ENCODE results near the gene GPR39. TPM values are rescaled to one million over a fixed set of nuclear protein-coding genes. Genes with fewer than 3 reads are reported as not detected.

The GPR39 gene
- total RNA-seq, 4 donors from 2014 or later = 0.76 to 1.3 (median 1.2) TPM

GRCh38 chr2:132615329-132616085, 198.9 kb downstream of the GPR39 start:
- intact Hi-C loops (cut with DNase I) = no loop called here
- Histone ChIP-seq H3K4me3 (no peak overlapping the region), H3K9me3 (no peaks in the 10 kb centered on the region), H3K36me3 (no peaks in the 10 kb centered on the region), H3K4me1 (peaks cover 0 to 7% (median 0%) of the 10 kb centered on the region in 3 donors), H3K27me3 (no peaks in the 10 kb centered on the region), H3K27ac (no peak overlapping the region)
- TF ChIP-seq POLR2A (IDR thresholded peaks at IDR 0.05) (no peak), CTCF (IDR thresholded peaks at IDR 0.05) (no peak)
- 90 to 93% methylated on average over 5 of the region's 5 CpGs for WGBS, 2 donors
- DNase-seq = no peak

DNA sequence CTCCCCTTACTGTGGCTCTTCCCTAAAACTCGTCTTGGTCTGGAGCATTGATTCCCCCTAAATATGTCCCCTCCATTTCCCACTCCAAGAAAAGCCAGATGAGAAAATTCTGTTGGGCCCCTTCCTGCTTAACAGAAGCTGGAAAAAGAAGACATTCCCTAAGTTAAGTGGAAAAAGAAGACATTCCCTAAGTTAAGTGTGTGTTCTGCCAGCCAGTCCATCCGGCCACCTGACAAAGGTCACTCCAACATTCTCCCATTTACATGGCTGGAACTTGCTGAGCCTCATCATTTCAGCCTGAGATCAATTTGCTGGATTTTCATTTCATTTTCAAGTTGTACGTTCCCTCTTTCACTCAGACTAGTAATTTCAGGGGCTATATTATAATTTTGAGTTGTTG, 201.4 kb downstream of the GPR39 start:
- H3K36me3 ChIP-seq = no peaks in the 10 kb centered on the region
- TF ChIP-seq CTCF (IDR thresholded peaks at IDR 0.05) (no peak), POLR2A (IDR thresholded peaks at IDR 0.05) (no peak)
- H3K27ac ChIP-seq = no peak overlapping the region
- no peaks in the 10 kb centered on the region for H3K27me3 ChIP-seq
- intact Hi-C loops (cut with DNase I) = no loop called here
- DNase-seq = no peak
- no peak overlapping the region for H3K4me3 ChIP-seq
- peaks cover 0 to 32% (median 3%) of the 10 kb centered on the region in 3 donors for H3K4me1 ChIP-seq
- 71 to 77% methylated on average over 3 of the region's 3 CpGs for WGBS, 2 donors
- no peaks in the 10 kb centered on the region for H3K9me3 ChIP-seq

- intact Hi-C loops (cut with DNase I) = no loop called here
- WGBS, 2 donors = 85 to 90% methylated on average over 4 of the region's 7 CpGs
- TF ChIP-seq POLR2A (IDR thresholded peaks at IDR 0.05) = no peak
- TF ChIP-seq CTCF (IDR thresholded peaks at IDR 0.05) = no peak
- no peak overlapping the region for H3K27ac ChIP-seq
- no peaks in the 10 kb centered on the region for H3K9me3 ChIP-seq
- no peaks in the 10 kb centered on the region for H3K27me3 ChIP-seq
- no peak overlapping the region for H3K4me3 ChIP-seq
- no peaks in the 10 kb centered on the region for H3K36me3 ChIP-seq
- H3K4me1 ChIP-seq = peaks cover 0 to 40% (median 7%) of the 10 kb centered on the region in 3 donors
- DNase-seq = no peak
Observed at GRCh38 chr2:132618734-132619133, 202.1 kb downstream of the GPR39 start.

GRCh38 chr2:132620115-132620514, 203.5 kb downstream of the GPR39 start:
- Histone ChIP-seq H3K27me3 (no peaks in the 10 kb centered on the region), H3K4me3 (no peak overlapping the region), H3K9me3 (no peaks in the 10 kb centered on the region), H3K36me3 (no peaks in the 10 kb centered on the region), H3K27ac (no peak overlapping the region), H3K4me1 (peaks cover 0 to 42% (median 7%) of the 10 kb centered on the region in 3 donors)
- WGBS, 2 donors = no CpG with 5 or more reads among the region's 2 CpGs
- intact Hi-C loops (cut with DNase I) = no loop called here
- DNase-seq = no peak
- no peak for TF ChIP-seq POLR2A (IDR thresholded peaks at IDR 0.05)

GRCh38 chr2:132621131-132621875, 204.7 kb downstream of the GPR39 start:
- intact Hi-C loops (cut with DNase I) = no loop called here
- 45 to 59% methylated on average over 5 to 7 of the region's 8 CpGs for whole genome bisulfite sequencing, 2 donors
- DNase-seq = no peak
- Histone ChIP-seq H3K27me3 (no peaks in the 10 kb centered on the region), H3K4me3 (no peak overlapping the region), H3K9me3 (no peaks in the 10 kb centered on the region), H3K4me1 (peaks cover 0 to 42% (median 7%) of the 10 kb centered on the region in 3 donors), H3K36me3 (no peaks in the 10 kb centered on the region), H3K27ac (peak overlapping the region in 2 of 4 donors; percentile 16 to 48)
- TF ChIP-seq CTCF (IDR thresholded peaks at IDR 0.05) (no peak), POLR2A (IDR thresholded peaks at IDR 0.05) (no peak)

Data from esophagus squamous epithelium (tissue), 5 donors.